Stimulated activated CD4-positive, alpha-beta T cell treated with anti-CD3 and anti-CD28 coated beads, Interleukin-2, amount 100 ng/mL, for 48 hours (primary cell): ENCODE data around the gene CNOT11.
"Not testable (repeated sequence)": the region's sequence is repeated elsewhere in the genome, so short reads cannot be mapped to it uniquely, and the experiment has no call there.

Experiments used
- DNase-seq, 2 donors: peaks; one replicate each; pipeline ENCODE4 v3.0.0-alpha.2; 2020

Gene CNOT11

DNA sequence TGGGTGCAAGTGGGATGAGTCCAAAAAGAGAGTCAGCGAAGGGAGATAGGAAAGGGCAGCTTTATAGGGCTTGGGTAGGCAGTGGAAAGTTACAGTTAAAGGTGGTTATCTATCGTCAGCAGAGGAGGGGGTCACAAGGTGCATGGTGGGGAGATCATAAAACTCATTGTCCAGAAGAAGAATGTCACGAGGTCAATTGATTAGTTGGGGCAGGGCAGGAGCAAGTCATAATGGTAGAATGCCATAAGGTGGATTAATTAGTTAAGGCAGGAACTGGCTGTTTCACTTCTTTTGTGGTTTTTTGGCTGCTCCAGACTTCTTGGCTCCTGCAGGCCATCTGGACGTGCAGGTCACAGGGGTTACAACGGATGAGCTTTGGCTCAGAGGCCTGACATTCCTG, 3.9 kb upstream of the CNOT11 start:
- DNase-seq, result not testable (repeated sequence)

DNA sequence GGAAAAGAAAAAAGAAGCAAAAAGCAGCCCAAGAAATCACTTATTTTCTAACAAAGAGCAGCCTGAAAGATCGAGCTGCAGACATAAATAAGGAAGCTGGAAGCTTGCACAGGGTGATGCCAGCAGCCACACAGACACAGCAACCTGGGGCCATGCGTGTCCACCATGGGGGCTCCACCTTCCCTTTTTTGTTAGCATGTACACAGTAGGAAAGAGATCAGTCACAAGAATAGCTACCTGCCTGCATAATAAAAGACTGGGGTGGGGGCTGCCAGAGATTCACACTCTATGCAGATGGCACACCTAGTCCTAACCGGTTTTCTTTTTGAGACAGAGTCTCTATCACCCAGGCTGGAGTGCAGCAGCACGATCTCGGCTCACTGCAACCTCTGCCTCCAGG, 2.9 kb upstream of the CNOT11 start:
- no peak for DNase-seq

DNA sequence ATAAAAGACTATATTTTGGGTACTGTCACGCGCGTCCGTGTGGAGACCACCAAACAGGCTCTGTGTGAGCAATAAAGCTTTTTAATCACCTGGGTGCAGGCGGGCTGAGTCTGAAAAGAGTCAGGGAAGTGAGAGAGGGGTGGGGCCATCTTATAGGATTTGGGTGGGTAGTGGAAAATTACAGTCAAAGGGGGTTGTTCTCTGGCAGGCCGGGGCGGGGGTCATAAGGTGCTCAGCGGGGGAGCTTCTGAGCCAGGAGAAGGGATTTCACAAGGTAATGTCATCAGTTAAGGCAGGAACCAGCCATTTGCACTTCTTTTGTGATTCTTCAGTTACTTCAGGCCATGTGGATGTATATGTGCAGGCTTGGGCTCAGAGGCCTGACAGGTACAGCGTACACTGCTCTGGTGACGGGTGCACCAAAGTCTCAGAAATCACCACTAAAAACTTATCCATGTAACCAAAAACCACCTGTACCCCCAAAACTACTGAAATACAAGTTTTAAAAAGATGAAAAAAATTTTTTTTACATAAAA, 1.4 kb upstream of the CNOT11 start:
- not testable (repeated sequence) for DNase-seq

DNA sequence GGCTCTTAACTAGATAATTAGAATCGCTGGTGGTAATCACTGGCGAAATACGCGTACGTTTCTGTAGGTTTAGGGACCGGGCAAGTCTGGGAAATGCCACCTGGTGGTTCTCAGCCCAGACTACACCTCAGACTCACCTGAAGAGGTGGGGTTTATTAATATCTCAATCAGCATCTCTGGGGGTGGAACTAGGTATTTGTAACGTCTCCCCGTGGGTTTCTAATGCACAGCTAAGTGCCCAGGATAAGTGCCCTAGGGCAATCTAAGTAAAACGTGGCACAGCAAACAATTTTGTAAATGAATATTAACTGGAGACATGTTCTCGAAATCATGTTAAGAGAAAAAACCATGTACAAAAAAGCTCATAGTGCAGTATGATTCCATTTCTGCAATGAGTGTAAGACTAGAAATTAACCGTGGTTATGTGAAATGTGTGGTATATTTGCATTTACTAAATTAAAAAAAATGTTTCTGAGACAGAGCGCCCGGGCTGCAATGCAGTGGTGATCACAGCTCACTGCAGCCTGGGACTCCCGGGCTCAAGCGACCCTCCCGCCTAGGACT, 760 bp upstream of the CNOT11 start:
- DNase-seq, result peak in 1 of 2 donors; percentile 10

- DNase-seq, result peak; percentile 50 to 55
These were observed 472 bp downstream of the CNOT11 start for GRCh38 chr2:101253013-101253702.

DNA sequence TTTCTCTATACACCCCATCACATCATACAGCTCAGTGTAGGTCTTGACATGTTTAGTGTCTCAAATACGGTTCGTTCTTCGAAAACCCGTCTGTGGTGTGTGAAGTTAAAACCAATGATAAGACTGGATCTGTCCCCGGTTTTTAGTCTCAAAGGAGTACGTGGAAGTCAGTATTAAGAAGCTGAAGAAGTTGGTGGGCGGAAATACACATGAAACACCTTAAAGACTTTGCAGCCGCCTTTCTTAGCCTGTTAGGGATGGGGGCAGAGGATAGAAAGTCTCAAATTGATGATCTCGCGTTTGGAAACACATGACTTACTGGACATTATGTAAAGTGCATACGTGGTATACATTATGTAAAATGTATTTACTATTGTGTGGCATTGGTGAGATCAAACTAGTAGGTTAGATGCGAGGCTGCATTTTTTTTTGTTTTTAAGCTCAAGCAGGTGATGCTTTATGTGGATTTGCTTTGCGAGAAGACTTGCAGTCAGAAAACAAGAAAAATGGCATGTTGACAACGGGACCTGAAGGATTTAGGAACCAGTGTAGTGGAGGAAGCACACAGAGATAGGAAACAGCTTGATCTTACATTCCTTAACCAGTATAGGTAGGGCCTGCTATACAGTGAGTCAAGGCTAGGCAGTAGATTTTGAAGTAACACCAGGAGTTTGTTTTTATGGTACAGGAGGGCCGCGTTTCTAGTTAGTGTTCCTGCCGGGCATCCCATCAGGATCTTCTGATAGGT, 1.2 kb downstream of the CNOT11 start:
- DNase-seq, result no peak

DNA sequence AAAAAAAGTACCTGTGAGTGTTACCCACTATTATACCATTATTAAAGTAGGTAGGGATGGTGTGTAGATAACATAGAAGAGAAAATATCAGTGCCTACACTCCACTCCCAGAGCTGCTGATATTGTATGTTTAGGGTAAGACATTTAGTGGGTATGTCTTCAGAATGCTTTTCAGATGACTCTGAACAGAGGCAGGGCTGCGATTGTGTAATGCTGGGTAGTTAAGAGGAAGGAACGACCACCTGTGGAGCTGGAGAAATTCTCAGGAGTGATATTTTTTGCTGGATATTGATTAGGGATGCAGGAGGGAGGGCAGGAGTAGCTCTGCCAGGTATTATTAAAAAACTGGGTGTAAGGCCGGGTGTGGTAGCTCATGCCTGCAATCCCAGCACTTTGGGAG, 2.8 kb downstream of the CNOT11 start:
- DNase-seq, result no peak

- DNase-seq, result no peak
These were observed 3.6 kb downstream of the CNOT11 start for GRCh38 chr2:101256316-101256715.

- DNase-seq, result no peak
These were observed 6.1 kb downstream of the CNOT11 start for GRCh38 chr2:101258804-101259203.

- DNase-seq, result no peak
These were observed 9.5 kb downstream of the CNOT11 start for GRCh38 chr2:101262142-101262541.

DNA sequence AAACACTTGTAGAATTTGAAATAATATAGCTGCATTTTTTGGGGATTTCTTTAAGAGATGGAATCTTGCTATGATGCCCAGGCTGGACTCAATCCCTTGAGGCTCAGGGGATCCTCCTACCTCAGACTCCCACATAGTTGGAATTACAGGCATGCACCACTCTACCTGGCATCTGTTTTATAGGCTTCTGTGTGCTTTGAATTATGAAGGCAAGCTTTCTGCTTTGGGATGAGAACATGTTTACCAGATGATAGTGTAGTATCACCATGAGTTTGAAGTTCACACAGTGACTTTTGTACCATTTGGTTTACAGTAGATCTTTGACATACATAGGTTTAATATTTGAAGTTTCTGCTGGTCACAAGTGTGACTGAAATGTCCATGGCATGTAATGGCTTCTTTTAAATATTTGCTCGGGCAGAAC, 10.7 kb downstream of the CNOT11 start:
- DNase-seq, result no peak

GRCh38 chr2:101264360-101264939, 11.8 kb downstream of the CNOT11 start:
- DNase-seq, result no peak

GRCh38 chr2:101265893-101266499, 13.3 kb downstream of the CNOT11 start:
- no peak for DNase-seq

- DNase-seq, result no peak
These were observed 15.3 kb downstream of the CNOT11 start for GRCh38 chr2:101267671-101268656.

- DNase-seq, result no peak
These were observed 18.1 kb downstream of the CNOT11 start for GRCh38 chr2:101270700-101271259.

- no peak for DNase-seq
These were observed 19.5 kb downstream of the CNOT11 start for GRCh38 chr2:101272045-101272784.

DNA sequence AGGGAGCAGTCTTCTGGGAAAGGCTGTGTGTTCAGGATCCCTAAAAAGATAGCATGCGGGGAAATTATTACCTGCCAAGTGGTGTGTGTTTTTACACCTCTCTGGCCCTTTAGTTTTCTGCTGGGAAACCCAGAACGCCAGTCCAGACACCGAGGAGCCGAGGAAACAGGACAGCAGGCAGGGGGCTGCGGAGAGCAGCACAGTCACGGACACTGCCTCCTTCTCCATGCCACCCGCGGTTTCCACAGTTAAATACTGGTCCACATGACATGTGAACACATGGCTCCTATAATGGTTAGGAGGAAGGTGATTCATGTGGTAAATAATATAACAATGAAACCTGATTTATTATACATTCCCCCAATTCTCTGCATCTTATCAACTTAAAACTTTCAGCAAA, 20.4 kb downstream of the CNOT11 start:
- no peak for DNase-seq

DNA sequence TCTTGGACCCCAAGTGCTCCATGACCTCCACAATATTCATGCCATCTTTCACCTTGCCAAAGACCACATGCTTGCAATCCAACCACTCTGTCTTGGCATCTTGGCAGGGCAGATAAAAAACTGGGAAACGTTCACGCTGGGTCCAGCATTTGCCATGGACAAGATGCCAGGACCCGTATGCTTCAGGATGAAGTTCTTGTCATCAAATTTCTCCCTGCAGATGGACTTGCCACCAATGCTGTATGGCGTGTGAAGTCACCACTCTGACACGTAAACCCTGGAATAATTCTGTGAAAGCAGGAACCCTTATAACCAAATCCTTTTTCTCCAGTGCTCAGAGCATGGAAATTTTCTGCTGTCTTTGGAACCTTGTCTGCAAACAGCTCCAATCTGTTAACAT, 21.5 kb downstream of the CNOT11 start:
- no peak for DNase-seq

GRCh38 chr2:101277111-101277510, 24.4 kb downstream of the CNOT11 start:
- no peak for DNase-seq

DNA sequence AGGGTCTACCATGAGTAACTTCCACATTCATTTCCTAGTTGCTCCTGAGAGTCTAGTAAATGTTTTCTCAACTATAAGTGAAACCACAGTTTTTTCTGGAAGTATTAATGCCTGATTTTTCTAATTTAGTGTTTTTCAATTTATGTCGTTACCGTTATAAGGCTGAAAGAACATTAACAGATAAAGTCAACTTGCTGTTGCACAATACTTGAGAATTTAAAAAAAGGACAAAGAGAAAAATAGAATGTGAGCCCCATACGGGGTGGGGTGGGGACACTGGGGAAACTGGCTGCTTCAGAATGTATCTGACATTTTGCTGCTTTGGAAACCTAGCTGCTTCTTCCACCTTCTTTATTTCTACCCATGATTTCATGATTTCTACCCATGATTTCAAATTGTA, 26.2 kb downstream of the CNOT11 start:
- no peak for DNase-seq

GRCh38 chr2:101281482-101281881, 28.8 kb downstream of the CNOT11 start:
- no peak for DNase-seq
